AG09309 (cell line): ENCODE data around the gene KIAA0232.

Source experiments
- DNase-seq: peaks from one replicate; pipeline ENCODE4 v3.0.0-alpha.2; 2010; ENCODE audit warnings: low read depth
- H3K4me3 ChIP-seq: 2 replicates; pipeline ENCODE4 v1.5.1; 2011; ENCODE audit warnings: mild to moderate bottlenecking, low read depth, low read length, moderate library complexity; ENCODE audit not compliant: control insufficient read depth
- CTCF ChIP-seq: IDR thresholded peaks from 2 replicates; pipeline ENCODE4 v1.5.1; 2011; ENCODE audit warnings: mild to moderate bottlenecking, low read depth, low read length, inconsistent platforms; ENCODE audit not compliant: insufficient read depth, control insufficient read depth; ENCODE audit errors: missing control alignments

KIAA0232 gene

GRCh38 chr4:6876440-6876839, 93.9 kb downstream of the KIAA0232 start:
- DNase-seq = no peak
- no peak overlapping the region for H3K4me3 ChIP-seq
- TF ChIP-seq CTCF = no peak

GRCh38 chr4:6877067-6877466, 94.5 kb downstream of the KIAA0232 start:
- DNase-seq = no peak
- TF ChIP-seq CTCF = no peak
- H3K4me3 ChIP-seq = no peak overlapping the region

- TF ChIP-seq CTCF = no peak
- no peak overlapping the region for H3K4me3 ChIP-seq
- DNase-seq = no peak
Observed at GRCh38 chr4:6878451-6879059, 96.0 kb downstream of the KIAA0232 start.

- H3K4me3 ChIP-seq = no peak overlapping the region
- TF ChIP-seq CTCF = no peak
- DNase-seq = no peak
Observed at GRCh38 chr4:6880691-6881090, 98.2 kb downstream of the KIAA0232 start.

- no peak for DNase-seq
- TF ChIP-seq CTCF = no peak
- H3K4me3 ChIP-seq = no peak overlapping the region
Observed at GRCh38 chr4:6881908-6882307, 99.4 kb downstream of the KIAA0232 start.

DNA sequence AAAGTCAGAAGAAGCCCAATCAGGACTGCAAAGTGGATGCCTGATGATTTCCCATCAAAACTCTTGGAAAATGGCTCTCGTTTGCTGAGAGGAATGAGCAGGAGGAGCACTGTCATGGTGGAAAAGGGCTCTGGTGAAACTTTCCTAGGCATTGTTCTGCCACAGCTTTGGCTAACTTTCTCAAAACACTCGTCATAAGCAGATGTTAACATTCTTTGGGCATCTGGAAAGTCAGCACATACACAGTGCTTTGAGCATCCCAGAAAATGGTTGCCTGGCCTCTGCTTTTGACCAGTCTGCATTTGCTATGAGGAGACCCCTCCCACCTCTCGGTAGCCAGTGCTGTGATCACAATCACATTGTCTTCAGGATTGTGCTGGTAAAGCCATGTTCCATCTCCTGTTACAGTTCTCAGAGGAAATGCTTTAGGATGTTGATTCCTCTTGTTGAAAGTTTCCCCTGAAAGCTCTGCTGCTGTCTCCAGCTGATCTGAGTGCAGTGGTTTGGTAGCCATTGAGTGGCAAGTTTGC, 101.9 kb downstream of the KIAA0232 start:
- TF ChIP-seq CTCF = no peak
- DNase-seq = no peak
- no peak overlapping the region for H3K4me3 ChIP-seq
